Neural progenitor cell (in vitro differentiated cells): ENCODE measurements around the gene RAB25. TPM values are rescaled to one million over a fixed set of nuclear protein-coding genes. Genes with fewer than 3 reads are reported as not detected.
"Not testable (repeated sequence)": the region's sequence is repeated elsewhere in the genome, so short reads cannot be mapped to it uniquely, and the experiment has no call there.

Source experiments
- DNase-seq: peaks from one replicate; pipeline ENCODE4 v3.0.0-alpha.2; 2016; ENCODE audit warnings: low spot score
- H2AFZ ChIP-seq: fragments of 200-600 bp; sonication (generic); replicated peaks from 2 replicates; pipeline ENCODE4 v1.6.1; 2016; ENCODE audit warnings: antibody characterized with exemption
- H3F3A ChIP-seq: fragments of 200-600 bp; sonication (generic); 2 replicates; pipeline ENCODE4 v1.6.1; 2016; ENCODE audit warnings: antibody characterized with exemption, low read depth
- H3K27ac ChIP-seq: fragments of 200-600 bp; sonication (generic); 2 replicates; pipeline ENCODE4 v1.5.1; 2016; ENCODE audit warnings: mild to moderate bottlenecking
- H3K27me3 ChIP-seq: fragments of 200-600 bp; sonication (generic); 2 replicates; pipeline ENCODE4 v1.6.1; 2016; ENCODE audit warnings: mild to moderate bottlenecking, moderate library complexity
- H3K36me3 ChIP-seq: fragments of 200-600 bp; sonication (generic); 2 replicates; pipeline ENCODE4 v1.5.1; 2016
- H3K4me1 ChIP-seq: fragments of 200-600 bp; sonication (generic); 2 replicates; pipeline ENCODE4 v1.6.1; 2016; ENCODE audit warnings: mixed run types
- H3K4me2 ChIP-seq: fragments of 200-600 bp; sonication (generic); 2 replicates; pipeline ENCODE4 v1.6.1; 2016
- H3K4me3 ChIP-seq: fragments of 200-600 bp; sonication (generic); 2 replicates; pipeline ENCODE4 v1.5.1; 2016
- H3K79me2 ChIP-seq: fragments of 200-600 bp; sonication (generic); 2 replicates; pipeline ENCODE4 v1.6.1; 2016; ENCODE audit warnings: low read depth
- H3K9ac ChIP-seq: fragments of 200-600 bp; sonication (generic); 2 replicates; pipeline ENCODE4 v1.6.1; 2016
- H3K9me3 ChIP-seq: fragments of 200-600 bp; sonication (generic); 2 replicates; pipeline ENCODE4 v1.5.1; 2016; ENCODE audit warnings: low read depth
- H4K20me1 ChIP-seq: fragments of 200-600 bp; sonication (generic); 2 replicates; pipeline ENCODE4 v1.6.1; 2016; ENCODE audit warnings: low read depth
- H3K27ac Mint-ChIP-seq: 3 replicates; pipeline ENCODE4 v1.8.0; 2021; ENCODE audit warnings: mixed read lengths
- H3K27me3 Mint-ChIP-seq: 2 replicates; pipeline ENCODE4 v1.8.0; 2022; ENCODE audit warnings: low read depth, mild to moderate bottlenecking, inconsistent platforms, moderate library complexity, mixed read lengths; ENCODE audit not compliant: insufficient read depth
- H3K36me3 Mint-ChIP-seq: 3 replicates; pipeline ENCODE4 v1.8.0; 2021; ENCODE audit warnings: mixed read lengths
- H3K4me1 Mint-ChIP-seq: 3 replicates; pipeline ENCODE4 v1.8.0; 2021; ENCODE audit warnings: mixed read lengths
- H3K4me3 Mint-ChIP-seq: 3 replicates; pipeline ENCODE4 v1.8.0; 2021; ENCODE audit warnings: mild to moderate bottlenecking, moderate library complexity, mixed read lengths
- H3K9me3 Mint-ChIP-seq: 3 replicates; pipeline ENCODE4 v1.8.0; 2020; ENCODE audit warnings: mixed read lengths
- EZH2 ChIP-seq: fragments of 200-600 bp; sonication (generic); IDR thresholded peaks from 2 replicates; pipeline ENCODE4 v1.6.1; 2017; ENCODE audit warnings: antibody characterized with exemption, mild to moderate bottlenecking, moderate library complexity
- EZH2phosphoT487 ChIP-seq: fragments of 200-600 bp; sonication (generic); IDR thresholded peaks from 2 replicates; pipeline ENCODE4 v1.6.1; 2017; ENCODE audit warnings: antibody characterized with exemption
- total RNA-seq: library from RNA; depleted of rRNA; stranded (reverse); fragments of >200 nt; gene quantifications from 2 replicates; pipeline ENCODE4 v1.2.3, GENCODE V29; 2015; ENCODE audit warnings: low replicate concordance
- TF ChIP-seq, protein P1 (sequence below): fragments of 200-600 bp; sonication (generic); IDR thresholded peaks from 2 replicates; pipeline ENCODE4 v1.5.1; 2017; ENCODE audit warnings: antibody characterized with exemption, mild to moderate bottlenecking

The RAB25 gene
- total RNA-seq, 1 donor from 2014 or later = 2.4 TPM

DNA sequence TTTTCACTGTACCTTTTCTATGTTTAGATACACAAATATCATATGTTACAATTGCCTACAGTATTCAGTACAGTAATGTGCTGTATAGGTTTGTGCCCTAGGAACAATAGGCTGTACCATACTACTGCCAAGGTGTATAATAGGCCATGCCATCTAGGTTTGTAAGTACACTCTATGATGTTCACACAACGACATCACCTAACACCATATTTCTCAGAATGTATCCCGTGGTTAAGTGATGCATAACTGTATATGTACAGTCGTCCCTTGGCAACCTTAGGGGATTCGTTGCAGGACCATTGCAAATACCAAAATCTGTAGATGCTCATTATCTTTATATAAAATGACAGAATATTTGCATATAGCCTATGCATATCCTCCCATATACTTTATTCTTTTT is 34.4 kb upstream of the RAB25 start:
- Histone ChIP-seq H3K36me3 (no peaks in the 10 kb centered on the region), H3K9me3 (no peaks in the 10 kb centered on the region), H3K27ac (no peak overlapping the region), H3K4me2 (no peak overlapping the region), H4K20me1 (no peaks in the 10 kb centered on the region), H3F3A (peaks cover 4% of the 10 kb centered on the region), H3K79me2 (no peaks in the 10 kb centered on the region), H3K4me1 (peaks cover 2% of the 10 kb centered on the region), H3K9ac (no peak overlapping the region), H3K4me3 (no peak overlapping the region), H2AFZ (no peak overlapping the region), H3K27me3 (peaks cover 25% of the 10 kb centered on the region)
- no peak for TF ChIP-seq EZH2
- TF ChIP-seq, protein P1, sequence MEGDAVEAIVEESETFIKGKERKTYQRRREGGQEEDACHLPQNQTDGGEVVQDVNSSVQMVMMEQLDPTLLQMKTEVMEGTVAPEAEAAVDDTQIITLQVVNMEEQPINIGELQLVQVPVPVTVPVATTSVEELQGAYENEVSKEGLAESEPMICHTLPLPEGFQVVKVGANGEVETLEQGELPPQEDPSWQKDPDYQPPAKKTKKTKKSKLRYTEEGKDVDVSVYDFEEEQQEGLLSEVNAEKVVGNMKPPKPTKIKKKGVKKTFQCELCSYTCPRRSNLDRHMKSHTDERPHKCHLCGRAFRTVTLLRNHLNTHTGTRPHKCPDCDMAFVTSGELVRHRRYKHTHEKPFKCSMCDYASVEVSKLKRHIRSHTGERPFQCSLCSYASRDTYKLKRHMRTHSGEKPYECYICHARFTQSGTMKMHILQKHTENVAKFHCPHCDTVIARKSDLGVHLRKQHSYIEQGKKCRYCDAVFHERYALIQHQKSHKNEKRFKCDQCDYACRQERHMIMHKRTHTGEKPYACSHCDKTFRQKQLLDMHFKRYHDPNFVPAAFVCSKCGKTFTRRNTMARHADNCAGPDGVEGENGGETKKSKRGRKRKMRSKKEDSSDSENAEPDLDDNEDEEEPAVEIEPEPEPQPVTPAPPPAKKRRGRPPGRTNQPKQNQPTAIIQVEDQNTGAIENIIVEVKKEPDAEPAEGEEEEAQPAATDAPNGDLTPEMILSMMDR = no peak
- TF ChIP-seq EZH2phosphoT487 = no peak
- Mint-ChIP-seq H3K36me3 (no peaks in the 10 kb centered on the region), H3K27ac (no peak overlapping the region), H3K4me3 (no peak overlapping the region), H3K4me1 (peaks cover 10% of the 10 kb centered on the region), H3K27me3 (peaks cover 2% of the 10 kb centered on the region), H3K9me3 (no peaks in the 10 kb centered on the region)
- no peak for DNase-seq

DNA sequence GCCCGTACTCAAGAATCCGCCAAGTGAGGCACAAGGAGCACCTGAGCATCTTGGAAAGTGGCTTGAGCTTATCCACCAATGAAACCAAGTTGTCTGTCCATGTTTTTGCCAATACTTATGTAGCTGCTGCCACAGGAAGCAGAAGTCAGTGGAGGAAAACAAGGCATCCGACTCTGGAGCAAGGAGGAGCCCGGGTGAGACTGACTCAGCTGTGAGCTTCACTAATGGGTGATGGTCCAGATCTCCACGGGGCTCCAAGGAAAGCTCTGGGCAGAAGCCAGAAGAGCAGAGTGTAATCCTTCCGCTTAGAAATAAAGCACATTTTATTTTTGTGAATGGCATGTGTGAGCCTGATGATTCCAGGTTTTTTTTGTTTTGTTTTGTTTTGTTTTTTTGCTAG is 27.9 kb upstream of the RAB25 start:
- Histone ChIP-seq H3K27me3 (no peaks in the 10 kb centered on the region), H3K79me2 (no peaks in the 10 kb centered on the region), H2AFZ (no peak overlapping the region), H3K4me2 (no peak overlapping the region), H3K9ac (no peak overlapping the region), H4K20me1 (no peaks in the 10 kb centered on the region), H3K36me3 (no peaks in the 10 kb centered on the region), H3K4me1 (no peaks in the 10 kb centered on the region), H3F3A (peaks cover 5% of the 10 kb centered on the region), H3K27ac (no peak overlapping the region), H3K4me3 (no peak overlapping the region), H3K9me3 (no peaks in the 10 kb centered on the region)
- Mint-ChIP-seq H3K4me1 (peaks cover 6% of the 10 kb centered on the region), H3K36me3 (peaks cover 9% of the 10 kb centered on the region), H3K27ac (no peak overlapping the region), H3K4me3 (no peak overlapping the region), H3K27me3 (peaks cover 2% of the 10 kb centered on the region), H3K9me3 (no peaks in the 10 kb centered on the region)
- TF ChIP-seq, protein P1 = no peak
- TF ChIP-seq EZH2 (no peak), EZH2phosphoT487 (no peak)
- no peak for DNase-seq

DNA sequence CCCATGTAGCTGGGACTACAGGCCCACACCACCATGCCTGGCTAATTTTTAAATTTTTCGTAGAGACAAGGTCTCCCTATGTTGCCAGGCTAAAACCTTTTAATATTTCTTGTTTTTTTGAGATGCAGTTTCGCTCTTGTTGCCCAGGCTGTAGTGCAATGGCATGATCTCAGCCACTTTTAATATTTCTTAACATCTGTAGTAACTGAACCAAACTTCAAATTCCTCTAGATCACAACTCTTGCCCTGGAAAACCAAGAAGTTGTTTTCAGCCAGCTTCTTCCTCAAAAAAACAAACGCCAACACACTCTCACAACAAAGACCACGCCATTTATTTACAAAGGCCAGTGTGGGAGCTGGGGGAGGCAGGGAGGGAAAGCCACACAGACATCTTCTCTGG is 26.0 kb upstream of the RAB25 start:
- not testable (repeated sequence) for H3K4me3 ChIP-seq, H3K27me3 Mint-ChIP-seq, H3K9ac ChIP-seq, H3K36me3 ChIP-seq, H3K27ac Mint-ChIP-seq, H2AFZ ChIP-seq, DNase-seq, H3K4me1 Mint-ChIP-seq, H3K9me3 Mint-ChIP-seq, H3K4me1 ChIP-seq, H3F3A ChIP-seq, H3K4me2 ChIP-seq, H3K79me2 ChIP-seq, H3K4me3 Mint-ChIP-seq, H4K20me1 ChIP-seq, H3K27me3 ChIP-seq, H3K27ac ChIP-seq, H3K9me3 ChIP-seq
- peaks cover 11% of the 10 kb centered on the region for H3K36me3 Mint-ChIP-seq

DNA sequence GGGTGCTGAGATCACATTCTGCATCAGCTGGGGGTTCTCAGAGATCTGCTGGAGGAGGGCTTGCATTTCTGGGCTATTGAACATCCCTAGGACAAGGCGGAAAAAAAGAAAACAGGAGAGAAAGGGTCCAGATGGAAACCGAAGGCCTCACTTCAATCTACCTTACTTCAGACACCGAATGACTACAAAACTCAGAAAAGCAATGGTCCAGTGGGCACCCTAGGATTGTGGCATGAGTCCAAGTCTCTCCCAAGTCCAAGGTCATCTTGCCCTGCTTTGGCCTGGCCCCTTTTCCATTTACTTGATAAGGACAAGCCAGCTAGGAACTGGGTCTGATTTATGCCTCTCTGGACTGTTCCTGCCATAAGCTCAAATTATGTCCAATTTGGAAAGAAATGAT is 18.1 kb upstream of the RAB25 start:
- Mint-ChIP-seq H3K9me3 (no peaks in the 10 kb centered on the region), H3K36me3 (peaks cover 28% of the 10 kb centered on the region)

More for the DNA sequence above, 18.1 kb upstream of the RAB25 start:
- no peak overlapping the region for H3K4me3 ChIP-seq
- no peaks in the 10 kb centered on the region for H3K27me3 Mint-ChIP-seq
- H3K4me1 Mint-ChIP-seq = no peaks in the 10 kb centered on the region
- no peak overlapping the region for H2AFZ ChIP-seq
- no peaks in the 10 kb centered on the region for H3K9me3 ChIP-seq
- no peaks in the 10 kb centered on the region for H3K36me3 ChIP-seq
- H3F3A ChIP-seq = no peaks in the 10 kb centered on the region
- no peak overlapping the region for H3K4me2 ChIP-seq
- H3K4me3 Mint-ChIP-seq = no peak overlapping the region
- H3K27ac Mint-ChIP-seq = no peak overlapping the region
- no peak overlapping the region for H3K27ac ChIP-seq
- H3K27me3 ChIP-seq = no peaks in the 10 kb centered on the region
- no peak for DNase-seq
- TF ChIP-seq EZH2phosphoT487 = no peak
- TF ChIP-seq, protein P1 = no peak
- no peak for TF ChIP-seq EZH2
- no peak overlapping the region for H3K9ac ChIP-seq
- no peaks in the 10 kb centered on the region for H3K79me2 ChIP-seq
- no peaks in the 10 kb centered on the region for H3K4me1 ChIP-seq
- H4K20me1 ChIP-seq = no peaks in the 10 kb centered on the region
